ENCODE results near the gene LKAAEAR1.
A peak's percentile ranks its signal among the peaks of the same experiment; 100 is the strongest.

The LKAAEAR1 gene

GRCh38 chr20:64035933-64036345 lies 48.3 kb downstream of the LKAAEAR1 start, which contains the start of gene C20orf204:
TSS of gene C20orf204 (plus strand) at chr20:64036182. CDS start at chr20:64036324, 142 bp downstream.
- DNase-seq = peak; percentile 54

- DNase-seq = peak; percentile 72
Measured at GRCh38 chr20:64035066-64035932, 48.9 kb downstream of the LKAAEAR1 start.

- peak; percentile 53 for DNase-seq
Measured at GRCh38 chr20:64033981-64034493, 50.2 kb downstream of the LKAAEAR1 start.
